ENCODE data around the gene NSUN2.
"Not testable (repeated sequence)": the region's sequence is repeated elsewhere in the genome, so short reads cannot be mapped to it uniquely, and the experiment has no call there.

Gene NSUN2

DNA sequence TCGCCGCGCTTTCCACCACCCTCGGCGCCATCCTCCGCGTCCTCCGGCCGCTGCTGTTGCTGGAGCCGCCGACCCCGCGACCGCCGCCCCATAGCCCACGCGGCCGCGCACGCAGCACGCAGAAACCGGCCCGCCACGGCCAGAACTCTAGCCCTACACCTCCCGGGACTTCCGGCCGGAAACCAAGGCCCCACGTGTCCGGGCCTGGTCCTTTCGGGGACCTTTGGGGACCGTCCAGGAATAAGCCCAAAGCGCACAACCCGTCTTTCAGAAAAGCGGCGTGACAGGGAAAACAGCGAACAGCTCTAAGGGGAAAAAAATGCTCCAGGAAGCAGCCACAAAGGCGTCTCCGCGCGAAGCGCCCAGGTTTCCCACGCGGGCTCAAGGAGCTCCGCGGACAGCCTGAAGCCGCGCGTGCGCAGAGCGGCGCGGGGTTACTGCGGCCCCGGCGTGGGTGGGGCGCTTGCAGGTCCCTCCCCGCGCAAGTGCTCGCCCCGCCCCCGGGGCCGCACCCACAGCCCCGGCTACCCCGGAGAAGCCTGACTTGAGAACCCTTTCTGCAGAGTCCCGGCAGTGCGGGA lies at the start of gene NSUN2, which contains the start of gene SRD5A1:
NSUN2 (minus strand) TSS at position 157 of the 581 bp plus-strand sequence; CDS start at position 92, 65 bp downstream.
SRD5A1 (plus strand) TSS at position 553 of the 581 bp plus-strand sequence. CDS start 137 bp downstream, outside the sequence.
- peak; percentile 49 for DNase-seq

GRCh38 chr5:6682239-6682638 lies 49.4 kb upstream of the NSUN2 start:
- no peak for DNase-seq

GRCh38 chr5:6681682-6682081 lies 48.8 kb upstream of the NSUN2 start:
- no peak for DNase-seq

DNA sequence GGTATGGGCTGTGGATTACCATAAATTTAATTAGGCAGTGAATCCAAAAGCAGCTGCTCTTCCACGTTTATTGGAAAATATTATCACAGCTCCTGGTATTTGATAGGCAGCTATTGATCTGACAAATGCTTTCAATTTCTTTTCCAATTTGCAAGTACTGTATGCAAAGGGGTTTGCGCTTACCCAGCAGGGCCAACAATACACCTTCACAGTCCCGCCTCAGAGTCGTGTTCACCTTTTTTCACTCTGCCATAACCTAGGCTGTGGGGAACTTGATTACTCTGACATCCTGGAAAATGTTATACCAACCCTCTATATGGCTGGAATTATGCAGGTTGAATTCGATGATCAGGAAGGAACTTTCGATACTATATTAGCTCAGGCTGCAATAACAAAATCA lies 48.1 kb upstream of the NSUN2 start:
- DNase-seq, result no peak

- no peak for DNase-seq
These were observed 45.5 kb upstream of the NSUN2 start for GRCh38 chr5:6678385-6678784.

DNA sequence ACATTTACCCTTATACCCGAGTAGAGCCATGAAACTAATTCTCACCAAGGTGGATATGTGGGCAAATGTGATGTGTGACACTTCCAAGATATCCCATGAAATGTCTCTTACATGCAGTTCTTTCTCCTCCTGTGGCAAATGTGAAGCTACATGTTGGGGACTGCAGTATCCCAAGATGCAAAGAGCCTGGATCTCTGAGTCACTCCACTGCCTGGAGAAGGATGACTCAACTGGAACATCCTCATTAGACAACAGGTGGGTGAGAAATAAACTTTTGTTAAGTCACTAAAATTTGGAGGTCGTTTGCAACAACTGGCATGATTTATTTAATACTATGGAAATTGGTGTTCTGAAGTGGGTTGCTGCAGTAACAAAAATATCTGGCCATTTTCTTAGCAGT lies 43.9 kb upstream of the NSUN2 start:
- no peak for DNase-seq

DNA sequence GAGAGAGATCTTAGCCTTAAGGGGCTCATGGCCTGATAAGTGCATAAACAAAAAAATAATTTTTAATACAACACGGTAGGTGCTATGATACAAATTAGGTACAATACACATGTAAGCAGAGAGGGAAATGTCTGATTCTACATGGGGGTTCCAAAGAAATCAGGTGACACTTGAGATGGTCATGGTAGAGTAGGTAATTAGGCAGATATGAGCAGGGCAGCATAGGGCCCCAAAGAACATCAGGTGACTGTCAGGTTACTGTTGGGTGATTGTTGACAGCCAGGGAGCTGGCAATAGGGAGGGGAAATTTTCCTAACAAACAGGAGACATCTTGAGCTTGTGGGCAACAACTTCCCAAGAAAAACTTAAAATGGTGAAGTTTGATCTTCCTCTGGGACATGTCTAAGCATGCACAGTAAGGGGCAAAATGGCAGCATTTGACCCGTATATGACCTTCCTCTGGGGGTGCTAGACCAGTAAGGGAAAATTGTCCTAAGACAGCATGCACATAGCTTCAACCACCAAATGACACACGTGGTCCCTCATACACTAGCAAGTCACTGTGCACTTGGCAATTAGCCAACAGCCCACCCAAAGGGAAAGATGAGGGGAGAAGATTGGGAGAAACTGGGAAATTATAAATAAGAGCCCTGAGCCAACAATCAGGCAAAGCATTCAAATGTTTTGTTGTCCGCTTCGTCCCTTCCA lies 43.1 kb upstream of the NSUN2 start:
- no peak for DNase-seq

DNA sequence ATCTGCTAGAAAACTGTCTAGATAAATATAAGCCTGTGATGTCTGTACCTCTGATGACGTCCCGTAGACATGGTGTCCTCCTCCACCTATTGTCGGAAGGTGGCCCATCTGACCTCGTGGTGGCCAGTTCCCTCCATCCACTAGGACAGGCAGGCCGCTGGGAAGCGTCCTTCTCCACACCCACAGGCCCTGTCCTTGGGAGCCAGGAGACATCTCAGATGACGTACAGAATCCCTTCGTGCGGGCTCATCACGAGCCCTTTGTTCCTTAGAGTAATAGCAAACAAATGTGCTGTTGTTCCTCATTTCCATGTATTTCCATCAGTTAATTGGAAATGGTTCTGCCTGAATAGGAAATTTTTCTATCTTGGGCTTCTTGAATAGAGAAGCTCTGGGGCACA lies 42.0 kb upstream of the NSUN2 start:
- DNase-seq, result no peak

- no peak for DNase-seq
These were observed 41.6 kb upstream of the NSUN2 start for GRCh38 chr5:6674421-6674820.

DNA sequence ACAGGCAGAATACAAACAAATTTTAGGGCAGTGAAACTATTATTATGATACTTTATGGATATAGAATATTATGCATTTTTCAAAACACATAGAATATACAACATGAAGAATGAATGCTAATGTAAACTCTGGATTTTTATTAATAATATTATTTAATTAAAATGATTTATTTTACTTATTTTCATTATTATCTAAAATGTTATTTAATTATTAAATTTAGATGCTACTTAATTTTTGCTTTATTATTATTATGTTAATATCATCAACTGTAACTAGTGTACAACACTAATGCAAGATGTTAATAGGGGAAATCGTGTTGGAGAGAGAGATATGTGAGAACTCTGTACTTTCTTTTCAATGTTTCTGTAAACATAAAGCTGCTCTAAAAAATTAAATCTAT lies 41.1 kb upstream of the NSUN2 start:
- DNase-seq, result no peak

DNA sequence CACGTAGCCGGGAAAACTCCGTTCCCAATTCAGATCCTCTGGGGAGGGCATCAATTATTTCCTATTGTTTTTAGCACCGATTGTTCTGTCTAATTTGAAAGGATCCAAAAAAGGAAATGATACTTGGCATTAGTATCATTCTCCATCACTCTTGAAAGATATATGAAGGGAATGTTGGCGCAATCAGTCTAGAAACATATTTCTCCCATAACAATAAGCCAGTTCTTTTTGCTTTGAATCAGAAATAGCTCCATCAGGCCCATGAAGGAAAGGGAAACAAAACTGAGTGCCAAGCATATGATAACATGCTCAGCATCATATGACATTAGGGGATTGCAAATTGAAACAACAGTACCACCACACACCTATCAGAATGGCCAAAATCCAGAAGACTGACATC lies 40.2 kb upstream of the NSUN2 start:
- no peak for DNase-seq

DNA sequence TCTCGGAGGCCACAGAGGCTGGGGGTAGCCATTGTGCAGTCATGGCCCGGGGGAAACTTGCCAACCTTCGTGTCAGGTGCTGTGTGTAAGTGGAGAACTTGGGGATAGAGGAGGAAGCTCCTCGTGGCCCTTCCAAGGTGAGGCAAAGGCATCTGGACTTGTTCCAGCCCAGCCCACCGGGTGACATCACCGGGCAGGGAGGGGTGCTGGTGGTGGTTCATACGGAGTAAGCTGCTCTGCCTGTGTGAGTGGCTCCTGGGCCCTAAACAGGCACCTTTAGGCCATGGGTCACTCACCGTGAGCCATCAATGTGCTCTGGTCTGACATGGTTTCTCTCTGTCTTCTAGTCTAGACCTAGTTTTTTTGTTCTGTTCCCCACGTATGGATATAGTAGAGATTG lies 35.9 kb upstream of the NSUN2 start:
- not testable (repeated sequence) for DNase-seq

- DNase-seq, result no peak
These were observed 34.8 kb upstream of the NSUN2 start for GRCh38 chr5:6667648-6668047.

DNA sequence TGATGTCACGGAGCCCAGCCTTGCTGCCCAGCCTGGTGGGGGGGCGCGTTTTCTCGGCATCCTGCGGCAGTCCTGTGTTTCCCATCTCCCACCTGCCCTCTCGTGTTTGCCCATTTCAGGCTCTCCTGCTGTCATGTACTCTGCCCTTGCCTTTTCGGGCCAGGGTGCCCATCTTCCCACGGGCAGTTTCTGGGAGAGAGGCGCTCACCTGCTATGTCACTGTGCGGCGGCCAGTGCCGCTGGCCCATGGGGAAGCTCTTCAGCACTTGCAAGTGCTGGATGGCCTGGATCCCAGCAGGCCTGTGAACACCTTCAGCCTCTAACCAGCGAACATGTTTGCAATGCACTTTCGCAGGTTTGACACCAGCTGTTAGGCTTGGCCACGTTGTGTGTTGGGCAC lies 33.9 kb upstream of the NSUN2 start:
- no peak for DNase-seq

- DNase-seq, result no peak
These were observed 27.8 kb upstream of the NSUN2 start for GRCh38 chr5:6660688-6661087.

DNA sequence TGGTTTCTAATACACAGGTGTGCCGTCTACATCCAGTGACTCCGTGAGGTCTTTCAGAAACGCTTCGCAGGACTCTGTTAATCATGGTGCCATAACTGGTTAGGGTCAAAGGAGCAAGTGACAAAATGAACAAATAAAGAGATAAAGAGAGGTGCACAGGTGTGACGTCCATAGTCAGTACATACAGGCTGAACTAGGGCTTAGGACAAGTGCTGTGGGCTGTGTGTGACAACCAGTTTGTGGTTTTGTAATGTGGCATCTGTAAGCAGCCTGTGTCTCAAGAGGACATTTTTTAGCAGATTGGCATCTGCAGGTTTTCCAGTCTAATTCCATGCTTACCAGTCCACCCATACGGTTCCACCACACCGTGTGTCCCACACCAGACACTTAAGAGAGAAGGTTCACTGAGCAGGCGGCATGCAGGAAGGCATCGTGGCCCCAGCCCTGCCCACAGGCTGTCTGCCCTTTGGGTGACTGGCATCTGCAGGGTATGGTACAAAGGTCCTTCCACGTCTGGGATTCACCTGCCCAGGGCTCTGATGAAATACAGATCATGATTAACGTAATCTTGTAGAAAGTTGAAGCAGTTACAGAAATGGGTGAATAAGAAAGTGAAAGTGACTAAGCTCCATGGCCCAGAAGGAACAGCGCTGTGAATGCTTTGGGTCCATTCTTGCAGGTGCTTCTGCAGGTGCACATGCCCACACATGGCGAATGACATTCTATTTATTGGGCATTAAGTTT lies 27.3 kb upstream of the NSUN2 start:
- no peak for DNase-seq

DNA sequence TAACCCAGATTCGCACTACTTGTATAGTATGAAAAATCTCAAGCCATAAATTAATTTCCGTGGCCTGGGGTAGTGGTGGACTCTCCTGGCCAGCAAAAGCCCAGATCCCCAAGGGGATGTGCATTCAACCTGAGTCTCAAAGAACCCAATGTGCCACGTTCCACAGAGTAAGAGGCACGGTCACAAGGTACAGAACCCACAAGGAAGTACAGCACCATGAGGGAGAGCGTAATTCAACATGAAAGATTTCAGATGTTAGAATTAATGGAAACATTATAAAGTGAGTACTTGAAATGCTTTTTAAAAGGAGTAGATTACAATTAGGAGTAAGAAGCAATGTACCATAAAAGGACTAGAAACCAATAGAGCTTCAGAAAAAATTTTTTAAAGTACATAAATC lies 23.8 kb upstream of the NSUN2 start:
- no peak for DNase-seq

DNA sequence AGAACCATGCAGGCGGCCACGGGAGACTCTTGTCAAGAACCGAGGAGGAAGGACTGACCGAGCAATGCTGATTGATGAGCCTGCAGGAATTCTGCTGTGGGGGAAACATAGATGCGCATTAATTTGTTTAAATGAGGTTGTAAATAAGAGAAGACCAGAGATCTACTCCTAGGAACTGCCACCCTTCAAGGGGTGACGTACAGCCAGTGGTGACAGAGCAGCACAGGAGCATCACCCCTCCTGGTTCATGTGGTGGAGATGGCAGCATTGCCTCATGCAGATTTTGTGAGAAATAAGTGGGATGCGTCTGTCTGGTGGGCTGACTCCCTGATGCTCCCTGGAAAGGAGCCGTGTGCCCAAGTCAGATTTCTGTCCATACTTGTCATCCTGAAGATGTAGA lies 22.6 kb upstream of the NSUN2 start:
- DNase-seq, result no peak

DNA sequence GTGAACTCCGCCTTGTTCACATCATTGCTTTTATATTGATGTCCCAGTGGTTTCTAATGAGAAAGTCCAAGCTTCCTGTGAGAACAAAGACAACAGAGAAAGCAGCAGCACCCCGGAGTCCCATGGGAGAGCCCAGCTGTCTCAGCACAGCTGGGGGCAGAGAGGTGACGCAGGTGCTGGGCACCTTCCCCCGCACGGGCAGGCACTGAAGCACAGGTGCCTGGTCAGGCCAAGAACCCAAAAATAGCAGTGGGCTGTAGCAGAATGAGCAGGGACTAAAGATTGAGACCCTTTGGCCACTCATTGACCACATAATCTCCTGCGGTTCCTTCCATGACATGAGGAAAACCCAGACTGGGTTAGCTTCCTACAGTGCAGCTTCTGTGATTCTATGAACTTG lies 19.2 kb upstream of the NSUN2 start:
- DNase-seq, result no peak

- DNase-seq, result no peak
These were observed 16.8 kb upstream of the NSUN2 start for GRCh38 chr5:6649681-6650080.

DNA sequence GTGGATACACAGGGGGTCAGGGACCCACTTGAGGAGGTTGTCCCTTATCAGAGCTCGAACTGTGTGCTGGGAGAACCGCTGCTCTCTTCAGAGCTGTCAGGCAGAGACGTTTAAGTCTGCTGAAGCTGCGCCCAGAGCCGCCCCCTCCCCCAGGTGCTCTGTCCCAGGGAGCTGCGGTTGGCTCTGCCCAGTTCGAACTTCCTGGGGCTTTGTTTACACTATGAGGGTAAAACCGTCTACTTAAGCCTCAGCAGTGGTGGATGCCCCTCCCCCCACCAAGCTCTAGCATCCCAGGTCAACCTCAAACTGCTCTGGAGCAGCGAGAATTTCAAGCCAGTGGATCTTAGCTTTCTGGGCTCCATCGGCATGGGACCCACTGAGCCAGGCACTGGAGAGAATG lies 16.3 kb upstream of the NSUN2 start:
- DNase-seq, result no peak

GRCh38 chr5:6645571-6646362 lies 12.9 kb upstream of the NSUN2 start:
- peak; percentile 74 for DNase-seq

DNA sequence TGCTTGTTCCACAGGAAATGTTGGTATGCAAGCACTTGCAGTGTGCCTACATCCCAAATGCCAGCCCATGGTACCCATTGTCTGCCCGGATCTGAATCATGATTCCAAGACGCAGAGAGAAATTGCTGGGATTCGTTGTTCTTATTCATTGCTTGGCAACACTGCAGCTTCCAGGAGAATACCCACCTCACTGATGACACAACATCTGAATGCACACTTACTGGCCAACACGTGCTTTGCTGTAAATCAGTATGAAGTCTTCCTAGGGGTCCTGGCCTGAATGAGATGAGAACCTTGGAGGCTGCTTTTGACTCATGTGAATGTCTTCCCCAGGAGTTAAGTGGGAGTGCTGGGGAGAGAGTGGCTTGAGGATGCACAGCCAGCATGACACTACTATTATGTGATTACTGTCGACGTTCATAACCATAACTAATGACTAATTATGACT lies 12.0 kb upstream of the NSUN2 start:
- no peak for DNase-seq

Data from SIG-M5 (cell line).